ENCODE results near the gene ANKFY1. TPM values are rescaled to one million over a fixed set of nuclear protein-coding genes. Genes with fewer than 3 reads are reported as not detected.

The ANKFY1 gene
- polyA plus RNA-seq, 1 experiment = 43.5 TPM

DNA sequence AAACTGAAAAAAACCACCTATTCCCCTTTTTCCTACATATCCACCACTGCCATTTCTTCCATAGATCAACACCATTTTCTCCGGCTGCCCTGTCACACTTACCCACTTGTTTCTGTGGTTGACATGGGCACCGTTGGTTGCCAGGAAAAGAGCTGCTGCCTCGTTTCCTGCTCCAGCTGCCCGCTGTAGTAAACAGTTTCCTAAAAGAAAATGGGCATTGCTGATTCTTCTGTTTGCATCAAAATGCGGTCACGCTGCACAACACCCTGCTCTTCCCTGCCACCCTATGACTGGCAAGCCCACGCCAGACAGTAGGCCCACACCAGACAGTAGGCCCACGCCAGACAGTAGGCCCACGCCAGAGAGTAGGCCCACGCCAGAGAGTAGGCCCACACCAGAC, 74.5 kb downstream of the ANKFY1 start:
- ChIA-PET CTCF (interaction anchor here (1.6 kb wide), 1 partner anchor 11 kb away, joined by 3 read pairs; no protein-coding TSS in a partner anchor), POLR2A (no interaction called here)
- H3K4me3 ChIP-seq (ENCODE audit: low read depth, low read length) = no peak overlapping the region
- peaks cover 16% of the 10 kb centered on the region for H3K36me3 ChIP-seq (ENCODE audit: control insufficient read depth, insufficient read depth, low read length)
- no peak for DNase-seq (ENCODE audit: low read depth)
- TF ChIP-seq, protein P1, sequence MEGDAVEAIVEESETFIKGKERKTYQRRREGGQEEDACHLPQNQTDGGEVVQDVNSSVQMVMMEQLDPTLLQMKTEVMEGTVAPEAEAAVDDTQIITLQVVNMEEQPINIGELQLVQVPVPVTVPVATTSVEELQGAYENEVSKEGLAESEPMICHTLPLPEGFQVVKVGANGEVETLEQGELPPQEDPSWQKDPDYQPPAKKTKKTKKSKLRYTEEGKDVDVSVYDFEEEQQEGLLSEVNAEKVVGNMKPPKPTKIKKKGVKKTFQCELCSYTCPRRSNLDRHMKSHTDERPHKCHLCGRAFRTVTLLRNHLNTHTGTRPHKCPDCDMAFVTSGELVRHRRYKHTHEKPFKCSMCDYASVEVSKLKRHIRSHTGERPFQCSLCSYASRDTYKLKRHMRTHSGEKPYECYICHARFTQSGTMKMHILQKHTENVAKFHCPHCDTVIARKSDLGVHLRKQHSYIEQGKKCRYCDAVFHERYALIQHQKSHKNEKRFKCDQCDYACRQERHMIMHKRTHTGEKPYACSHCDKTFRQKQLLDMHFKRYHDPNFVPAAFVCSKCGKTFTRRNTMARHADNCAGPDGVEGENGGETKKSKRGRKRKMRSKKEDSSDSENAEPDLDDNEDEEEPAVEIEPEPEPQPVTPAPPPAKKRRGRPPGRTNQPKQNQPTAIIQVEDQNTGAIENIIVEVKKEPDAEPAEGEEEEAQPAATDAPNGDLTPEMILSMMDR (IDR thresholded peaks at IDR 0.05; ENCODE audit: insufficient read depth, low read depth, low read length) = no peak
- no peaks in the 10 kb centered on the region for H3K27me3 ChIP-seq (ENCODE audit: control insufficient read depth, insufficient read depth, low read length)

DNA sequence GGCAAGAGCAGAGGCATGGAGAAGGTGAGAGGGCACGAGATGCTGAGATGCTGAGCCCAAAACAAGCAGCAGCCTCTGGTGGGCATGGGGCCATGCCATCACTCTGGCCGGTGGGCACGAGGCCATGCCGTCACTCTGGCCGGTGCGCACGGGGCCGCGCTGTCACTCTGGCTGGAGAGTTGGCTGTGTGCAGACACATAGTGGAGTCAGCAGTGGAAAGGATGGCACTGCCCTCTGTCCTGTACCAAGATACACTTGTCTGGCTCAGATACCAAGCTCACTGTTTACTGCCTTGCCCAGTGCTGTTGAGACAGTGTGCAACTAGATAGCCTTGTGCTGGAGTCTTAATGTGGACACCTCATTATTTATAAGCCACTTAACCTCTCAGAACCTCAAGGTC, 75.7 kb downstream of the ANKFY1 start:
- TF ChIP-seq, protein P1 (IDR thresholded peaks at IDR 0.05; ENCODE audit: insufficient read depth, low read depth, low read length) = no peak
- Histone ChIP-seq H3K36me3 (ENCODE audit: control insufficient read depth, insufficient read depth, low read length) (peaks cover 18% of the 10 kb centered on the region), H3K27me3 (ENCODE audit: control insufficient read depth, insufficient read depth, low read length) (no peaks in the 10 kb centered on the region), H3K4me3 (ENCODE audit: low read depth, low read length) (no peak overlapping the region)
- CTCF ChIA-PET = no interaction called here
- DNase-seq (ENCODE audit: low read depth) = no peak
- POLR2A ChIA-PET = no interaction called here

DNA sequence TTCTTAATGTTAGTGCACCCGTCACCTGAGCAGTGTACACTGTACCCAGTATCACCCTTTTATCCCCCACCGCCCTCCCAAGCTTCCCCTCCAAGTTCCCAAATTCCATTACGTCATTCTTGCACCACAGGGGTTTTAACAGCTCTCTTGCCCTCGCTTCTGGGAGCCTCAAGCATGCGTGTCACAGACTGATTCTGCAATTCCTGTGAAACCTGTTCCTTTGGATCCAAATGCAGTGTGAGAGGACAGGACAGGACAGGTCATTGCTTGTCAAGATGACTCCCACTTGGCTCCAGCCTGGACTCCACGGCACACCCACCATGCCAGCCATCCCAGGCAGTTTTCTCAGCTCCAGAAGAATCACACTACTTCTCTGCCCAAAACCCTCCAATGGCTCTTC, 76.7 kb downstream of the ANKFY1 start:
- ChIA-PET POLR2A (no interaction called here), CTCF (interaction anchor here (0.5 to 3.1 kb wide), 2 partner anchors 13 to 224 kb away, joined by 4 to 12 read pairs; no protein-coding TSS in a partner anchor)
- Histone ChIP-seq H3K27me3 (ENCODE audit: control insufficient read depth, insufficient read depth, low read length) (no peaks in the 10 kb centered on the region), H3K4me3 (ENCODE audit: low read depth, low read length) (no peak overlapping the region), H3K36me3 (ENCODE audit: control insufficient read depth, insufficient read depth, low read length) (peaks cover 18% of the 10 kb centered on the region)
- no peak for DNase-seq (ENCODE audit: low read depth)
- TF ChIP-seq, protein P1 (IDR thresholded peaks at IDR 0.05; ENCODE audit: insufficient read depth, low read depth, low read length) = no peak

DNA sequence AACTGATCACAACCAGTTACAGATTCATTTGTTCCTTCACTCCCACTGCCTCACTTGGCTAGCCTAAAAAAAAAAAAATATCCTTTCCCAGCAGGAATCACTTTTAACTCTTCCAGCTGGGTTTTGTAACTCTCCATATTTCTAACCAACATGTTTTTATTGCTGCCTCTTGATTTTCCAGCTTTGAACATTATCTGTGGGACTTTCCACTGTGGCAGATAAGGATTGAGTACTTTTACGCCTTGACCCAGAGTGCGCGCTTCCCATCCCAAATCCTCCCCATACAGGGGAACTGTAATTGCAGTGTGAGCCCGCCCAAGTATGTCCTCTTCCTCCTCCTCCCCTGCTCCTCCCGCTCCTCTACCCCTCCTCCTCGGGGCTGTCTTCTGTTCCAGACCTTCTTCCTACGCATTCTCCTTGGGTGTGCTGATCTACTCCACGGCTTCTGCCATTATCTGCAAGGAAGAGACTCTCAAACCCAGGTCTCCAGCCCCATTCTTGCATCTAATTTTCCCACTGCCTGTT, 77.4 kb downstream of the ANKFY1 start:
- ChIA-PET POLR2A (no interaction called here), CTCF (interaction anchor here (3.1 kb wide), 1 partner anchor 14 kb away, joined by 12 read pairs; no protein-coding TSS in a partner anchor)
- TF ChIP-seq, protein P1 (IDR thresholded peaks at IDR 0.05; ENCODE audit: insufficient read depth, low read depth, low read length) = no peak
- peaks cover 20% of the 10 kb centered on the region for H3K36me3 ChIP-seq (ENCODE audit: control insufficient read depth, insufficient read depth, low read length)
- H3K27me3 ChIP-seq (ENCODE audit: control insufficient read depth, insufficient read depth, low read length) = no peaks in the 10 kb centered on the region
- DNase-seq (ENCODE audit: low read depth) = no peak
- H3K4me3 ChIP-seq (ENCODE audit: low read depth, low read length) = no peak overlapping the region

DNA sequence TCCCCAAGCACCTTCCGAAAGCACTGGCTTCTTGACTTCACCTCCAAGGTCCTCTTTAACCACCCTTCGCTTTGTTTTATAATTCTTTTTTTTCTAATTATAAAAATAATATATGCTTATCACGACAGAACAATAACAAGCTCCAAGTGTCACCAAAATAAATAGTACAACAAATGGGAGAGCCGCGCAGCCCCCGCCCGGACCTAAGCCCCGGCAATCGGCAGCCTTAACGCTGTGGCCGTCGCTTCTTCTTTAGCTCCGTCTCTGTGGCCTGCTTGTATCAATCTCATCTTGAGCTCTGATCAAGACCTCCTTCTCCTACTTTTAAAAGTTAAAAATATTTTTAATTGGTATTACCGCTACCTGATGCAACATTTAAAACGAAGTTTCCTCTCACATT, 78.1 kb downstream of the ANKFY1 start:
- ChIA-PET POLR2A (no interaction called here), CTCF (interaction anchor here (1.3 to 3.1 kb wide), 2 partner anchors 14 to 228 kb away, joined by 4 to 12 read pairs; no protein-coding TSS in a partner anchor)
- Histone ChIP-seq H3K27me3 (ENCODE audit: control insufficient read depth, insufficient read depth, low read length) (no peaks in the 10 kb centered on the region), H3K4me3 (ENCODE audit: low read depth, low read length) (no peak overlapping the region), H3K36me3 (ENCODE audit: control insufficient read depth, insufficient read depth, low read length) (peaks cover 22% of the 10 kb centered on the region)
- TF ChIP-seq, protein P1 (IDR thresholded peaks at IDR 0.05; ENCODE audit: insufficient read depth, low read depth, low read length) = no peak
- no peak for DNase-seq (ENCODE audit: low read depth)
